Kidney epithelial cell (primary cell): ENCODE results near the gene C10orf143. TPM values are rescaled to one million over a fixed set of nuclear protein-coding genes. Genes with fewer than 3 reads are reported as not detected.
"Not testable (repeated sequence)": the region's sequence is repeated elsewhere in the genome, so short reads cannot be mapped to it uniquely, and the experiment has no call there.

Experiments used
- DNase-seq: peaks from one replicate; pipeline ENCODE4 v3.0.0-alpha.2; 2010; ENCODE audit warnings: low read depth
- H3K27me3 ChIP-seq: 2 replicates; pipeline ENCODE4 v1.6.0; 2011; ENCODE audit warnings: low read length; ENCODE audit not compliant: control insufficient read depth, insufficient read depth
- H3K36me3 ChIP-seq: 2 replicates; pipeline ENCODE4 v1.5.1; 2011; ENCODE audit warnings: low read length; ENCODE audit not compliant: control insufficient read depth, insufficient read depth
- H3K4me3 ChIP-seq: 2 replicates; pipeline ENCODE4 v1.5.1; 2011; ENCODE audit warnings: low read depth, mild to moderate bottlenecking, control low read depth, low read length
- total RNA-seq: library from RNA; depleted of rRNA; stranded (reverse); fragments of >200 nt; gene quantifications from 2 replicates; pipeline ENCODE4 v1.2.3, GENCODE V29; 2015
- TF ChIP-seq, protein P1 (sequence below): IDR thresholded peaks from 2 replicates; pipeline ENCODE4 v1.5.1; 2011; ENCODE audit warnings: mild to moderate bottlenecking, moderate library complexity, low read length, control low read depth, inconsistent platforms; ENCODE audit not compliant: insufficient read depth, poor library complexity, severe bottlenecking

The C10orf143 gene
- total RNA-seq, 1 donor from 2014 or later, result 0.88 TPM

DNA sequence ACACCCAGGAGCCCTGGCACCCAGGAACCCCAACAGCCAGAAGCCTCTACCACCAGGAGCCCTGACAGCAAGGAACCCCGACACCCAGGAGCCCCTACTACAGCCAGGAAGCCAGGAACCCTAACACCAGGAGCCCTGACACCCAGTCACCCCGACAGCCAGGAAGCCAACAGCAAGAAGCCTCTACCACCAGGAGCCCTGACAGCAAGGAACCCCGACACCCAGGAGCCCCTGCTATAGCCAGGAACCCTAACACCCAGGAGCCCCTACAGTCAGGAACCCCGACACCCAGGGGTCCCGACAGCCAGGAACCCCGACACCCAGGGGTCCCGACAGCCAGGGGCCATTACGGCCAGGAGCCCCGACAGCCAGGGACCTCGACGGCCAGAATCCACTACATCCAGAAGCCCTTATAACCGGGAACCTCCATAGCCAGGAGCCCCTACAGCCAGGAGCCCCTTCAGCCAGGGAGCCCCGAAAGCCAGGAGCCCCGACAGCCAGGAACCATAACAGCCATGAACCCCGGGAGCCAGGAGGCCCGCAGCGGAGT is 25.1 kb upstream of the C10orf143 start:
- TF ChIP-seq, protein P1, sequence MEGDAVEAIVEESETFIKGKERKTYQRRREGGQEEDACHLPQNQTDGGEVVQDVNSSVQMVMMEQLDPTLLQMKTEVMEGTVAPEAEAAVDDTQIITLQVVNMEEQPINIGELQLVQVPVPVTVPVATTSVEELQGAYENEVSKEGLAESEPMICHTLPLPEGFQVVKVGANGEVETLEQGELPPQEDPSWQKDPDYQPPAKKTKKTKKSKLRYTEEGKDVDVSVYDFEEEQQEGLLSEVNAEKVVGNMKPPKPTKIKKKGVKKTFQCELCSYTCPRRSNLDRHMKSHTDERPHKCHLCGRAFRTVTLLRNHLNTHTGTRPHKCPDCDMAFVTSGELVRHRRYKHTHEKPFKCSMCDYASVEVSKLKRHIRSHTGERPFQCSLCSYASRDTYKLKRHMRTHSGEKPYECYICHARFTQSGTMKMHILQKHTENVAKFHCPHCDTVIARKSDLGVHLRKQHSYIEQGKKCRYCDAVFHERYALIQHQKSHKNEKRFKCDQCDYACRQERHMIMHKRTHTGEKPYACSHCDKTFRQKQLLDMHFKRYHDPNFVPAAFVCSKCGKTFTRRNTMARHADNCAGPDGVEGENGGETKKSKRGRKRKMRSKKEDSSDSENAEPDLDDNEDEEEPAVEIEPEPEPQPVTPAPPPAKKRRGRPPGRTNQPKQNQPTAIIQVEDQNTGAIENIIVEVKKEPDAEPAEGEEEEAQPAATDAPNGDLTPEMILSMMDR, result no peak
- H3K4me3 ChIP-seq, result peak overlapping the region; percentile 89
- H3K36me3 ChIP-seq, result no peaks in the 10 kb centered on the region
- no peak for DNase-seq
- no peaks in the 10 kb centered on the region for H3K27me3 ChIP-seq

DNA sequence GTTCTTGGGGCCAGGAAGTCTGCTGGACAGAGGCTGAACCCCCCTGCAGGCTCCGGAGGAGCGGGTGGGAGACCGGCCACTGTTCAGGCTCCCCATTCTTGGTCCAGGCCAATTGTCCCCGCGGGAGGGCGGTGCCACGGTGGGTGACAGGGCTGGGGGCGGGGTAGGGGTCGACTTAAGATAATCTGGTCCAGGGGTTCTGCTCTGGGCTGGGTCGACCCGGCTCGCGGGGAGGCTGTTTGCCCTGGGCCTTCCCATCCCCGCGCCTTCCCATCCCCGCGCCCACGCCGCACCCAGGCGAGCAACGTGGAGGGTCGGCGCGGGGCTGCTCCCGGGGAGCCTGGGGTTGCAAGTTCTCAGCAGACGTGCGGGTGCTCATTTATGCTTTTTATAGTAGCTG is 18.3 kb upstream of the C10orf143 start:
- TF ChIP-seq, protein P1, result no peak
- Histone ChIP-seq H3K4me3 (no peak overlapping the region), H3K36me3 (no peaks in the 10 kb centered on the region), H3K27me3 (peaks cover 8% of the 10 kb centered on the region)
- no peak for DNase-seq

DNA sequence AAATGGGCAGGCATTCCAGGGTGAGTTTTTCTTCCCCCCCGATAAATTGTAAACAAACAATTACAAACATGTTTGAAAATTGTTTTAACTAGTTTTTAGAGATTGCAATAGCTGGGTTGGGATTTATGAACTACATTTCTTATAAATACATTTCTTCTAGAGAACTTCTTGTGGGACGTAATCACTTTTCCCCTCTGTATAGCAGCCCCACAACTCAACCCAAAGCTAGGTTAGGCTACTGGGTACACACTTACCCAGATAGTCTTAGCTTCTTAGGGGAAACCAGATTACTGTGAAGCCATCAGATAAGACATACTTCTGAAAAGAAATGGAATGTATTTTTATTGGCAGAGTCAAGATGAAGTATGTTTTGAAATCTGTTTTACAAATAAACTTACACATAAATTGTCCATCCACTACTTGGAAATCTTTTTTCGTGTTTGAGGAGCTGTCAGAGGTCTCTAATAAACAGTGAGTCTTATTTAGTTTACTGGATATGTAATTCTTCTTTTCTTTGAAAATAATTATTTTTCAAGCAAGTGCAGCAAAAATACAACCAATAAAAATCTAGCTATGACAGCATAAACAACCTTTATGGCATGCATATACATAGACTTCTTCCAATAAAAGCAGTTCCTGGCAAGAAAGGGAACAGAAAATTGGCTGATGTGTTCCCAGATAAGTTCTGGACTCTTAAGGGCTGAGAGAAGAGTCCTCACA is 17.6 kb upstream of the C10orf143 start:
- TF ChIP-seq, protein P1, result no peak
- no peak for DNase-seq
- H3K36me3 ChIP-seq, result no peaks in the 10 kb centered on the region

DNA sequence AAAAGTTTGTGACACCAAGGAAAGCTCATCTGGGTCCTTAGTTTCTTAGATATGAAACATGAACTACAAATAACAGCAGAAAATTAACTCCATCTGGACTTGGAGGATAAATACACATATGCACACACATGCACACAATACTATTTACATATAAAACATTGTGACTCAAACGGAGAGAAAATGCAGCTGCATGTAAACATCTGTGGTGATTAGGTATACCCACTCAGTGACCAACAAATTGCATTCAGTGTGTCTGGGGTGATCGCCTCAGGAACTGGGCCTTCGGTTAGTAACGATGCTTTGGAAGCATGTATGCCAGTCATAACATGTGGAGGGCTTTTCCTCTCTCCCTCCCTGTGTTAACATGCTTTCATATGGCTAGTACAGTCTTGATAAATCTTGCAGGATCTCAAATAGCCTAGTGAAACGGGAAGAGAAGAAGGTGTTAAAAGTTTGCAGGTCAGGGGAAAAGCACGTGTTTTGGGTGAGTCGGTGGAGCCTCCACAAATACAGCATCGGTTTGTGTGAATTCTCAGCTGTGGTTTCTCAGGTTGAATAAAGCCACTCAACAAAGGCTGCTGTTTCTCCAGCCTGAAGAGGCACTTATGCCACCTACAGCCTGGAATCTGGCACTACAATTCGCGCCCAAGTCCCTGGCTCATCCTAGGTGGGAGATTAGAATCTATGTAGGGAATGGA is 16.9 kb upstream of the C10orf143 start:
- DNase-seq, result peak; percentile 50
- TF ChIP-seq, protein P1, result peak; percentile 89
- Histone ChIP-seq H3K4me3 (no peak overlapping the region), H3K36me3 (no peaks in the 10 kb centered on the region), H3K27me3 (peaks cover 8% of the 10 kb centered on the region)

More for the DNA sequence above, 17.6 kb upstream of the C10orf143 start:
- Histone ChIP-seq H3K27me3 (peaks cover 8% of the 10 kb centered on the region), H3K4me3 (no peak overlapping the region)

DNA sequence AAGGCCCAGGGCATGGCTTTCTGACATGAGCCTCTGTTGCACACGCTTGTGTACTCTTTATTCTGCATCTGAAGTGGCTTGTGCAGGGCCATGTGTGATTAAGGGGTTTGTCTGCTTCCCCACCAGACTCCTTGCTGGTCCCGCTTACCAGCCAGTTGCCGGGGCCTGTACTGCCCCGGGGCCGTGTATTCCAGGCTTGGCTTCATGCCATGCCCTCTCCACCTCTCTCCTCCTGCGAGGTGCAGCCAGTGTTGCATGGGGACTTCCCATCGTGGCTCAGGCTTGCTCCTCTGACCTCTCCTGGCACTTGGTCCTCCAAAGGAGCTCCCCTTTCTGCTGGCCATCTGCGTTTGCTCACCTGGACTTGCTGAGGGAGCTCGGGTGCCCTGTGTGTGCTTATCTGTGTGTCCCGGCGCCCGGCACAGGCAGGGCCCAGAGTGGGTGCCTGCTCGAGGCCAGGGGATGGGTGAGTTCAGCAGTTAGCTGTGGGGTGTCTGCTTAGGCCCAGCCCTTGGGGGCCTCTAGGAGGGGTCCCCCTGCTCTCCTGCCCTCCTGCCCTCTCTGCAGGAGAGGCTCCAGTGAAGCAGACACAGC is 11.0 kb upstream of the C10orf143 start:
- TF ChIP-seq, protein P1, result no peak
- Histone ChIP-seq H3K4me3 (no peak overlapping the region), H3K27me3 (no peaks in the 10 kb centered on the region), H3K36me3 (no peaks in the 10 kb centered on the region)
- DNase-seq, result no peak

DNA sequence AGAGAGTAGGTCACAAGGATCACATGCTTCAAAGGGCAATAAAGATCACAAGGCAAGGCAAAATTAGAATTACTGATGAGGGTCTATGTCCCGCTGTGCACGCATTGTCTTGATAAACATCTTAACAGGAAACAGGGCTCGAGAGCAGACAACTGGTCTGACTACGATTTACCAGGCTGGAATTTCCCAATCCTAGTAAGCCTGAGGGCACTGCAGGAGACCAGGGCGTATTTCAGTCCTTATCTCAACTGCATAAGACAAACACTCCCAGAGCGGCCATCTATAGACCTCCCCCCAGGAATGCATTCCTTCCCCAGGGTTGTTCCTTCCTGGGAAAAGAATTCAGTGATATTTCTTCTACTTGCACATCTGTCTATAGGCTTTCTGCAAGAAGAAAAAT is 6.9 kb upstream of the C10orf143 start:
- not testable (repeated sequence) for H3K27me3 ChIP-seq, H3K4me3 ChIP-seq, H3K36me3 ChIP-seq, DNase-seq

DNA sequence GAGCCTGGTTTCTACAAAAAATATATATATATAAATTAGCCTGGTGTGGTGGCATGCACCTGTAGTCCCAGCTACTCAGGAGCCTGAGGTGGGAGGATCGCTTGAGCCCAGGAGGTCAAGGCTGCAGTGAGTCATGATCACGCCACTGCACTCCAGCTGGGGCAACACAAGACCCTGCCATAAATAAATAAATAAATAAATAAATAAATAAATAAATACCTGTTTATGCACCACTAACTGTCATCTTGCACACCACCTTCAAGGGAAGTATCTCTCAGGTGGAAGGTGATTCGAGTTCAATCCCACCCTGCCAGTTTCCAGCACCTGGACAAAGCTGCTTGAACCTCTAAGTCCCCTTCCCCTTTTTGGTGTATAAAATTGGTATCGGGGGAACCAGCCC is 6.3 kb upstream of the C10orf143 start:
- H3K4me3 ChIP-seq, H3K36me3 ChIP-seq, DNase-seq, H3K27me3 ChIP-seq: not testable (repeated sequence)
